Pulmonary artery endothelial cell (primary cell): Measurements from ENCODE around the gene RHBDD1. TPM values are rescaled to one million over a fixed set of nuclear protein-coding genes. Genes with fewer than 3 reads are reported as not detected.

ENCODE experiments used
- DNase-seq: peaks from one replicate; pipeline ENCODE4 v3.0.0-alpha.2; 2011; ENCODE audit warnings: low read depth, low spot score
- total RNA-seq: library from RNA; depleted of rRNA; stranded (reverse); fragments of >200 nt; gene quantifications from 2 replicates; pipeline ENCODE4 v1.2.3, GENCODE V29; 2014

Gene RHBDD1
- total RNA-seq, 1 donor from 2014 or later, result 16.2 TPM

- DNase-seq, result no peak
Measured at GRCh38 chr2:226913641-226914040, 77.8 kb downstream of the RHBDD1 start.

- DNase-seq, result no peak
Measured at GRCh38 chr2:226915846-226916360, 80.0 kb downstream of the RHBDD1 start.

GRCh38 chr2:226916669-226917068 is 80.8 kb downstream of the RHBDD1 start:
- DNase-seq, result no peak

- DNase-seq, result no peak
Measured at GRCh38 chr2:226932443-226932842, 96.6 kb downstream of the RHBDD1 start.

- no peak for DNase-seq
Measured at GRCh38 chr2:226934546-226935201, 98.8 kb downstream of the RHBDD1 start.

GRCh38 chr2:226943862-226944620 is 108.2 kb downstream of the RHBDD1 start:
- DNase-seq, result no peak

- no peak for DNase-seq
Measured at GRCh38 chr2:226953206-226953605, 117.4 kb downstream of the RHBDD1 start.

- DNase-seq, result no peak
Measured at GRCh38 chr2:226953826-226954225, 118.0 kb downstream of the RHBDD1 start.

GRCh38 chr2:226956659-226957058 is 120.8 kb downstream of the RHBDD1 start:
- no peak for DNase-seq

- DNase-seq, result no peak
Measured at GRCh38 chr2:226959418-226959817, 123.6 kb downstream of the RHBDD1 start.

GRCh38 chr2:226962176-226962773 is 126.4 kb downstream of the RHBDD1 start:
- DNase-seq, result no peak

GRCh38 chr2:226963528-226963927 is 127.7 kb downstream of the RHBDD1 start:
- DNase-seq, result no peak

- no peak for DNase-seq
Measured at GRCh38 chr2:226965376-226965775, 129.5 kb downstream of the RHBDD1 start.

- no peak for DNase-seq
Measured at GRCh38 chr2:226969417-226970080, 133.7 kb downstream of the RHBDD1 start.

- no peak for DNase-seq
Measured at GRCh38 chr2:226970362-226970761, 134.5 kb downstream of the RHBDD1 start.

GRCh38 chr2:226971084-226971483 is 135.2 kb downstream of the RHBDD1 start:
- DNase-seq, result no peak

- DNase-seq, result no peak
Measured at GRCh38 chr2:226971770-226972169, 135.9 kb downstream of the RHBDD1 start.

- DNase-seq, result no peak
Measured at GRCh38 chr2:226973816-226974215, 138.0 kb downstream of the RHBDD1 start.

- DNase-seq, result no peak
Measured at GRCh38 chr2:226977775-226978190, 141.9 kb downstream of the RHBDD1 start.

GRCh38 chr2:226978300-226978699 is 142.4 kb downstream of the RHBDD1 start:
- no peak for DNase-seq

GRCh38 chr2:226979004-226979403 is 143.2 kb downstream of the RHBDD1 start:
- DNase-seq, result no peak
